ENCODE measurements around the gene LSAMP. TPM values are rescaled to one million over a fixed set of nuclear protein-coding genes. Genes with fewer than 3 reads are reported as not detected.

LSAMP gene
- total RNA-seq, 1 experiment from 2014 or later, result 3.1 TPM

- no peak overlapping the region for H3K27ac ChIP-seq (ENCODE audit: low read length)
- no peaks in the 10 kb centered on the region for H3K9me3 ChIP-seq (ENCODE audit: control insufficient read depth, insufficient read depth, low read depth, low read length)
- H3K4me3 ChIP-seq (ENCODE audit: low read depth in 2 of 2, low read length in 2 of 2), result no peak overlapping the region
- POLR2A ChIA-PET, result no interaction called here
- in situ Hi-C loops (cut with HindIII; ENCODE audit: low pct_unique_long_range_greater_than_20kb, low sequenced_read_pairs) (no loop called here), intact Hi-C loops (cut with micrococcal nuclease; ENCODE audit: unreplicated experiment) (no loop called here)
- BruUV-seq (replicated peaks), result no TSS peak
- DNase-seq (ENCODE audit: low read depth, low spot score), result no peak
- ATAC-seq, result no peak
- H3K27me3 ChIP-seq (ENCODE audit: control insufficient read depth, insufficient read depth, low read length), result no peaks in the 10 kb centered on the region
- CTCF ChIA-PET, result no interaction called here
- TF ChIP-seq SIN3A (IDR thresholded peaks at IDR 0.05; ENCODE audit: borderline replicate concordance, insufficient read depth, low read depth, low read length), result no peak
- TF ChIP-seq POLR2AphosphoS5 (IDR thresholded peaks at IDR 0.05; ENCODE audit: low read depth, low read length), result no peak
- TF ChIP-seq TCF7L2 (IDR thresholded peaks at IDR 0.05; ENCODE audit: low read depth, low read length), result no peak
- no peak for TF ChIP-seq REST (IDR thresholded peaks at IDR 0.05; ENCODE audit: insufficient read depth in 1 of 2, low read depth in 2 of 2, low read length in 1 of 2)
- no peak for TF ChIP-seq CTCF (IDR thresholded peaks at IDR 0.05)
- H3K36me3 ChIP-seq (ENCODE audit: control insufficient read depth, insufficient read depth, low read length), result no peaks in the 10 kb centered on the region
- H3K4me1 ChIP-seq (ENCODE audit: control insufficient read depth, insufficient read depth, low read length), result no peaks in the 10 kb centered on the region
Measured at GRCh38 chr3:115915061-115915460, 530.2 kb downstream of the LSAMP start.

- CTCF ChIA-PET, result no interaction called here
- no peaks in the 10 kb centered on the region for H3K36me3 ChIP-seq (ENCODE audit: control insufficient read depth, insufficient read depth, low read length)
Measured at GRCh38 chr3:115913069-115913686, 532.1 kb downstream of the LSAMP start.

More at GRCh38 chr3:115913069-115913686, 532.1 kb downstream of the LSAMP start:
- BruUV-seq (replicated peaks), result no TSS peak
- no peaks in the 10 kb centered on the region for H3K4me1 ChIP-seq (ENCODE audit: control insufficient read depth, insufficient read depth, low read length)
- DNase-seq (ENCODE audit: low read depth, low spot score) (no peak), ATAC-seq (no peak)
- H3K27me3 ChIP-seq (ENCODE audit: control insufficient read depth, insufficient read depth, low read length), result no peaks in the 10 kb centered on the region
- POLR2A ChIA-PET, result no interaction called here
- H3K9me3 ChIP-seq (ENCODE audit: control insufficient read depth, insufficient read depth, low read depth, low read length), result no peaks in the 10 kb centered on the region
- in situ Hi-C loops (cut with HindIII; ENCODE audit: low pct_unique_long_range_greater_than_20kb, low sequenced_read_pairs), result no loop called here
- no peak overlapping the region for H3K4me3 ChIP-seq (ENCODE audit: low read depth in 2 of 2, low read length in 2 of 2)
- intact Hi-C loops (cut with micrococcal nuclease; ENCODE audit: unreplicated experiment), result no loop called here
- no peak overlapping the region for H3K27ac ChIP-seq (ENCODE audit: low read length)
- TF ChIP-seq CTCF (IDR thresholded peaks at IDR 0.05), result peak; percentile 49; the same call in 1 of the 2 replicates
- no peak for TF ChIP-seq POLR2AphosphoS5 (IDR thresholded peaks at IDR 0.05; ENCODE audit: low read depth, low read length)
- TF ChIP-seq TCF7L2 (IDR thresholded peaks at IDR 0.05; ENCODE audit: low read depth, low read length), result no peak
- TF ChIP-seq SIN3A (IDR thresholded peaks at IDR 0.05; ENCODE audit: borderline replicate concordance, insufficient read depth, low read depth, low read length), result no peak
- no peak for TF ChIP-seq REST (IDR thresholded peaks at IDR 0.05; ENCODE audit: insufficient read depth in 1 of 2, low read depth in 2 of 2, low read length in 1 of 2)
